Lung (tissue), 12 donors: Measurements from ENCODE around the gene TP53BP1. TPM values are rescaled to one million over a fixed set of nuclear protein-coding genes. Genes with fewer than 3 reads are reported as not detected.

Experiments
- ATAC-seq: fragments of 200-7000 bp; cut with Tn5 transposase; one replicate; pipeline ENCODE4 v1.9.1; 2020; ENCODE audit warnings: moderate number of reproducible peaks; ENCODE audit not compliant: insufficient read depth, low FRiP score
- DNase-seq, 3 donors: peaks; one replicate each; pipeline ENCODE4 v3.0.0-alpha.2; 2013 to 2017
- H3K27ac ChIP-seq, 2 donors: one replicate each; pipeline ENCODE4 v1.5.1; 2013; ENCODE audit warnings: mild to moderate bottlenecking in 2 of 2, moderate library complexity in 2 of 2, control low read depth in 1 of 2, inconsistent platforms in 1 of 2, low read depth in 1 of 2, low read length in 1 of 2
- H3K27me3 ChIP-seq, 3 donors: one replicate each; pipeline ENCODE4 v1.5.1; 2013; ENCODE audit warnings: low read length in 2 of 3; ENCODE audit not compliant: control insufficient read depth in 3 of 3, insufficient read depth in 3 of 3
- H3K36me3 ChIP-seq, 4 donors: one replicate each; pipeline ENCODE4 v1.5.1; 2013; ENCODE audit warnings: low read length in 4 of 4, mild to moderate bottlenecking in 1 of 4, moderate library complexity in 1 of 4; ENCODE audit not compliant: control insufficient read depth in 4 of 4, insufficient read depth in 4 of 4
- H3K4me1 ChIP-seq, 5 donors: one replicate each; pipeline ENCODE4 v1.5.1; 2013; ENCODE audit warnings: low read length in 5 of 5, mild to moderate bottlenecking in 2 of 5, moderate library complexity in 1 of 5; ENCODE audit not compliant: control insufficient read depth in 5 of 5, insufficient read depth in 5 of 5
- H3K4me3 ChIP-seq: one replicate; pipeline ENCODE4 v1.5.1; 2013; ENCODE audit warnings: mild to moderate bottlenecking, control low read depth, moderate library complexity
- H3K9ac ChIP-seq, 2 donors: one replicate each; pipeline ENCODE4 v1.5.1; 2013; ENCODE audit warnings: low read length in 2 of 2, control low read depth in 1 of 2; ENCODE audit not compliant: insufficient read depth in 1 of 2
- H3K9me3 ChIP-seq, 4 donors: one replicate each; pipeline ENCODE4 v1.5.1; 2013; ENCODE audit warnings: low read length in 3 of 4, mild to moderate bottlenecking in 1 of 4, moderate library complexity in 1 of 4; ENCODE audit not compliant: control insufficient read depth in 4 of 4, insufficient read depth in 3 of 4
- WGBS, 2 donors: extraction: QIAGEN DNeasy Blood & Tissue Kit; methylation state at CpG; one replicate each; pipeline ENCODE4 v1.1.7; 2013; 5-methylcytosine and 5-hydroxymethylcytosine counted together
- polyA plus RNA-seq, 2 donors: library from polyadenylated mRNA; stranded (reverse); fragments of 200-250 nt; gene quantifications; one replicate each; pipeline ENCODE4 v1.2.1, GENCODE V29; 2013
- total RNA-seq, 2 donors: library from RNA; depleted of rRNA in 1 of 2; stranded (reverse); fragments of >200 nt in 1 of 2; gene quantifications; one replicate each; pipeline ENCODE4 v1.2.1, GENCODE V29; 2014 to 2021
- TF ChIP-seq, protein P1 (sequence below): IDR thresholded peaks from 2 replicates; pipeline ENCODE4 v1.5.1; 2012; ENCODE audit warnings: mild to moderate bottlenecking; ENCODE audit errors: control extremely low read depth, extremely low read depth
- donor health status: control.
- donor health status: control.
- donor health status: Bipolar disorder and iron deficiency.
- donor health status: healthy.
- donor health status: DM: yes; HTN: yes; CAD: no.

Gene TP53BP1
- total and polyA plus RNA-seq, 4 donors = 8.9 to 97.4 (median 23.7) TPM

DNA sequence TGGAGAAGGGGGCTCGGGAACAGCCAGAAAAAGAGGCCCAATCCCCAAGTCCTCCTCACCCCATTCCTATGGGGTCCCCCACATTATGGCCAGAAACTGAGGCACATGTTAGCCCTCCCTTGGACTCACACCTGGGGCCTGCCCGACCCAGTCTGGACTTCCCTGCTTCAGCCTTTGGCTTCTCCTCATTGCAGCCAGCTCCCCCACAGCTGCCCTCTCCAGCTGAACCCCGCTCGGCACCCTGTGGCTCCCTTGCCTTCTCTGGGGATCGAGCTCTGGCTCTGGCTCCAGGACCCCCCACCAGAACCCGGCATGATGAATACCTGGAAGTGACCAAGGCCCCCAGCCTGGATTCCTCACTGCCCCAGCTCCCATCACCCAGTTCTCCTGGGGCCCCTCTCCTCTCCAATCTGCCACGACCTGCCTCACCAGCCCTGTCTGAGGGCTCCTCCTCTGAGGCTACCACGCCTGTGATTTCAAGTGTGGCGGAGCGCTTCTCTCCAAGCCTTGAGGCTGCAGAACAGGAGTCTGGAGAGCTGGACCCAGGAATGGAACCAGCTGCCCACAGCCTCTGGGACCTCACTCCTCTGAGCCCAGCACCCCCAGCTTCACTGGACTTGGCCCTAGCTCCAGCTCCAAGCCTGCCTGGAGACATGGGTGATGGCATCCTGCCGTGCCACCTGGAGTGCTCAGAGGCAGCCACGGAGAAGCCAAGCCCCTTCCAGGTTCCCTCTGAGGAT lies 35.0 kb upstream of the TP53BP1 start:
- Histone ChIP-seq H3K27ac (no peak overlapping the region), H3K4me1 (no peaks in the 10 kb centered on the region), H3K4me3 (no peak overlapping the region), H3K9me3 (peaks cover 0 to 3% (median 1%) of the 10 kb centered on the region in 4 donors), H3K27me3 (no peaks in the 10 kb centered on the region), H3K9ac (no peak overlapping the region), H3K36me3 (peaks cover 0 to 23% (median 6%) of the 10 kb centered on the region in 4 donors)
- WGBS, 2 donors = 84 to 88% methylated on average over 12 of the region's 12 CpGs
- ATAC-seq = no peak
- TF ChIP-seq, protein P1, sequence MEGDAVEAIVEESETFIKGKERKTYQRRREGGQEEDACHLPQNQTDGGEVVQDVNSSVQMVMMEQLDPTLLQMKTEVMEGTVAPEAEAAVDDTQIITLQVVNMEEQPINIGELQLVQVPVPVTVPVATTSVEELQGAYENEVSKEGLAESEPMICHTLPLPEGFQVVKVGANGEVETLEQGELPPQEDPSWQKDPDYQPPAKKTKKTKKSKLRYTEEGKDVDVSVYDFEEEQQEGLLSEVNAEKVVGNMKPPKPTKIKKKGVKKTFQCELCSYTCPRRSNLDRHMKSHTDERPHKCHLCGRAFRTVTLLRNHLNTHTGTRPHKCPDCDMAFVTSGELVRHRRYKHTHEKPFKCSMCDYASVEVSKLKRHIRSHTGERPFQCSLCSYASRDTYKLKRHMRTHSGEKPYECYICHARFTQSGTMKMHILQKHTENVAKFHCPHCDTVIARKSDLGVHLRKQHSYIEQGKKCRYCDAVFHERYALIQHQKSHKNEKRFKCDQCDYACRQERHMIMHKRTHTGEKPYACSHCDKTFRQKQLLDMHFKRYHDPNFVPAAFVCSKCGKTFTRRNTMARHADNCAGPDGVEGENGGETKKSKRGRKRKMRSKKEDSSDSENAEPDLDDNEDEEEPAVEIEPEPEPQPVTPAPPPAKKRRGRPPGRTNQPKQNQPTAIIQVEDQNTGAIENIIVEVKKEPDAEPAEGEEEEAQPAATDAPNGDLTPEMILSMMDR = no peak
- DNase-seq = no peak

DNA sequence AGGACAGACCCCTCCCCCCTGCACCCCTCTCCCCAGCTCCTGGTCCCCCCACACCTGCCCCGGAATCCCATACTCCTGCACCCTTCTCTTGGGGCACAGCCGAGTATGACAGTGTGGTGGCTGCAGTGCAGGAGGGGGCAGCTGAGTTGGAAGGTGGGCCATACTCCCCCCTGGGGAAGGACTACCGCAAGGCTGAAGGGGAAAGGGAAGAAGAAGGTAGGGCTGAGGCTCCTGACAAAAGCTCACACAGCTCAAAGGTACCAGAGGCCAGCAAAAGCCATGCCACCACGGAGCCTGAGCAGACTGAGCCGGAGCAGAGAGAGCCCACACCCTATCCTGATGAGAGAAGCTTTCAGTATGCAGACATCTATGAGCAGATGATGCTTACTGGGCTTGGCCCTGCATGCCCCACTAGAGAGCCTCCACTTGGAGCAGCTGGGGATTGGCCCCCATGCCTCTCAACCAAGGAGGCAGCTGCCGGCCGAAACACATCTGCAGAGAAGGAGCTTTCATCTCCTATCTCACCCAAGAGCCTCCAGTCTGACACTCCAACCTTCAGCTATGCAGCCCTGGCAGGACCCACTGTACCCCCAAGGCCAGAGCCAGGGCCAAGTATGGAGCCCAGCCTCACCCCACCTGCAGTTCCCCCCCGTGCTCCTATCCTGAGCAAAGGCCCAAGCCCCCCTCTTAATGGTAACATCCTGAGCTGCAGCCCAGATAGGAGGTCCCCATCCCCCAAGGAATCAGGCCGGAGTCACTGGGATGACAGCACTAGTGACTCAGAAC lies 34.3 kb upstream of the TP53BP1 start:
- TF ChIP-seq, protein P1 = no peak
- H3K4me1 ChIP-seq = no peaks in the 10 kb centered on the region
- DNase-seq (no peak), ATAC-seq (no peak)
- no peaks in the 10 kb centered on the region for H3K27me3 ChIP-seq
- H3K9ac ChIP-seq = no peak overlapping the region
- no peak overlapping the region for H3K4me3 ChIP-seq
- WGBS, 2 donors = 86 to 87% methylated on average over 9 of the region's 9 CpGs
- peaks cover 0 to 3% (median 1%) of the 10 kb centered on the region in 4 donors for H3K9me3 ChIP-seq
- H3K27ac ChIP-seq = no peak overlapping the region
- H3K36me3 ChIP-seq = peaks cover 0 to 28% (median 7%) of the 10 kb centered on the region in 4 donors

DNA sequence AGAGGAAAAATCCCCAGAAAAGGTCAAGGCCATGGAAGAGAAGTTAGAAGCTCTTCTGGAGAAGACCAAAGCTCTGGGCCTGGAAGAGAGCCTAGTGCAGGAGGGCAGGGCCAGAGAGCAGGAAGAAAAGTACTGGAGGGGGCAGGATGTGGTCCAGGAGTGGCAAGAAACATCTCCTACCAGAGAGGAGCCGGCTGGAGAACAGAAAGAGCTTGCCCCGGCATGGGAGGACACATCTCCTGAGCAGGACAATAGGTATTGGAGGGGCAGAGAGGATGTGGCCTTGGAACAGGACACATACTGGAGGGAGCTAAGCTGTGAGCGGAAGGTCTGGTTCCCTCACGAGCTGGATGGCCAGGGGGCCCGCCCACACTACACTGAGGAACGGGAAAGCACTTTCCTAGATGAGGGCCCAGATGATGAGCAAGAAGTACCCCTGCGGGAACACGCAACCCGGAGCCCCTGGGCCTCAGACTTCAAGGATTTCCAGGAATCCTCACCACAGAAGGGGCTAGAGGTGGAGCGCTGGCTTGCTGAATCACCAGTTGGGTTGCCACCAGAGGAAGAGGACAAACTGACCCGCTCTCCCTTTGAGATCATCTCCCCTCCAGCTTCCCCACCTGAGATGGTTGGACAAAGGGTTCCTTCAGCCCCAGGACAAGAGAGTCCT lies 33.4 kb upstream of the TP53BP1 start:
- Histone ChIP-seq H3K4me1 (no peaks in the 10 kb centered on the region), H3K9me3 (peaks cover 0 to 6% (median 1%) of the 10 kb centered on the region in 4 donors), H3K27me3 (no peaks in the 10 kb centered on the region), H3K4me3 (no peak overlapping the region), H3K36me3 (peaks cover 0 to 36% (median 9%) of the 10 kb centered on the region in 4 donors), H3K9ac (no peak overlapping the region), H3K27ac (no peak overlapping the region)
- WGBS, 2 donors = 83 to 86% methylated on average over 11 of the region's 11 CpGs
- TF ChIP-seq, protein P1 = no peak
- DNase-seq (no peak), ATAC-seq (no peak)
